Progenitor cell of endocrine pancreas (in vitro differentiated cells): ENCODE measurements around the gene NEK7. TPM values are rescaled to one million over a fixed set of nuclear protein-coding genes. Genes with fewer than 3 reads are reported as not detected.
"Not testable (repeated sequence)": the region's sequence is repeated elsewhere in the genome, so short reads cannot be mapped to it uniquely, and the experiment has no call there.

Experiments used
- DNase-seq: peaks from one replicate; pipeline ENCODE4 v3.0.0; 2021; ENCODE audit warnings: low spot score; ENCODE audit not compliant: unreplicated experiment
- H3K27ac Mint-ChIP-seq: 2 replicates; pipeline ENCODE4 v1.8.0; 2021; ENCODE audit warnings: mild to moderate bottlenecking, moderate library complexity, mixed read lengths
- H3K27me3 Mint-ChIP-seq: 2 replicates; pipeline ENCODE4 v1.8.0; 2021; ENCODE audit warnings: mixed read lengths
- H3K36me3 Mint-ChIP-seq: 2 replicates; pipeline ENCODE4 v1.8.0; 2022; ENCODE audit warnings: mixed read lengths; ENCODE audit not compliant: insufficient read depth
- H3K4me1 Mint-ChIP-seq: 2 replicates; pipeline ENCODE4 v1.8.0; 2021; ENCODE audit warnings: low read depth, mixed read lengths
- H3K4me3 Mint-ChIP-seq: 2 replicates; pipeline ENCODE4 v1.8.0; 2021; ENCODE audit warnings: low read depth, mild to moderate bottlenecking, moderate library complexity, mixed read lengths
- H3K9me3 Mint-ChIP-seq: 2 replicates; pipeline ENCODE4 v1.8.0; 2021; ENCODE audit warnings: low read depth, mixed read lengths
- CTCF ChIP-seq: fragments of 200-600 bp; sonication (generic); IDR thresholded peaks from one replicate; pipeline ENCODE4 v1.5.0; 2021; ENCODE audit warnings: antibody characterized with exemption, mild to moderate bottlenecking; ENCODE audit not compliant: unreplicated experiment
- total RNA-seq: library from RNA; stranded (reverse); gene quantifications from 2 replicates; pipeline ENCODE4 v1.2.1, GENCODE V29; 2021

Gene NEK7
- total RNA-seq, 1 donor from 2014 or later = 25.9 TPM

DNA sequence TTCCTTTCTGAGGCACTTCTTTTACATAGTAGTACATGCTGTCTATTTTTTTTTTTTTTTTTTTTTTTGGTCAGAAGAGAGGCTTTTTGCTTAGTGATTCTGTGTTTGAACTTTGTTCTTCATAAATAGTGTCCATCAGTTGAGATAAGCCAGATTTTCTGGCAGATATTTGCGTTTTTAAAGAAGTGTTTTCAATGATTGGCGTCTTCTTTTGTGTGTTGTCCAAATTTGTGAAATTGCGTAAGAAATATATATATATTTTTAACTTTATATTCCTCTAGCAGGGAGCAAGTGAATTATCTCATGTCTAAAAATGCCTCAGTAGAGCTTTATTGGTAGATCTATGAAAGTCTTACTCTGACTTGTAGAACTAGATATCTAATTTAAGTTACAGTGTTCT is 28.3 kb downstream of the NEK7 start:
- Mint-ChIP-seq H3K4me1 (peaks cover 7% of the 10 kb centered on the region), H3K9me3 (no peaks in the 10 kb centered on the region), H3K4me3 (no peak overlapping the region), H3K27me3 (no peaks in the 10 kb centered on the region), H3K27ac (no peak overlapping the region), H3K36me3 (no peaks in the 10 kb centered on the region)
- no peak for DNase-seq
- TF ChIP-seq CTCF = no peak

DNA sequence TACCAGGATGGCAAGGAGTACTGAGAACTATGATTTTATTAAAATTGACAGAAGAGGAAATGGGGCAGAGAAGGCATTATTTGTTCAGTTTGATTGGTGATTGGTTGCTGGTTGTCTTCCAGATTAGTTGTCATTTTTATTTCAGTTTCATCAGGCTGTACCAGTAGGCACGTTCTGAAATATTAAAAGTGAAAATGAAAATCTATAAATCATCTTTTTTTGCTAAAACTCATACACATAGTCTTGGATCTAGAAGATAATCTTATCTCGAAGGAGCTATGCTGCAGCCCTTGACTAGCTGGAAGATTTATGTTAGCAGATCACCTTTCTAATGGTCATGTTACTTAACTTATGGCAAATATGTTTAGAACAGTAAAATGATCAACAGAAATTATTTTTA is 29.0 kb downstream of the NEK7 start:
- DNase-seq = no peak
- Mint-ChIP-seq H3K9me3 (no peaks in the 10 kb centered on the region), H3K27me3 (no peaks in the 10 kb centered on the region), H3K27ac (no peak overlapping the region), H3K36me3 (no peaks in the 10 kb centered on the region), H3K4me3 (no peak overlapping the region), H3K4me1 (peaks cover 6% of the 10 kb centered on the region)
- no peak for TF ChIP-seq CTCF

GRCh38 chr1:198186916-198187580 is 30.2 kb downstream of the NEK7 start:
- TF ChIP-seq CTCF = no peak
- no peak for DNase-seq
- no peak overlapping the region for H3K4me3 Mint-ChIP-seq
- no peaks in the 10 kb centered on the region for H3K27me3 Mint-ChIP-seq
- no peak overlapping the region for H3K27ac Mint-ChIP-seq
- H3K4me1 Mint-ChIP-seq = peaks cover 9% of the 10 kb centered on the region
- H3K36me3 Mint-ChIP-seq = no peaks in the 10 kb centered on the region
- no peaks in the 10 kb centered on the region for H3K9me3 Mint-ChIP-seq

GRCh38 chr1:198187973-198188588 is 31.3 kb downstream of the NEK7 start:
- no peak overlapping the region for H3K27ac Mint-ChIP-seq
- no peaks in the 10 kb centered on the region for H3K36me3 Mint-ChIP-seq
- H3K4me1 Mint-ChIP-seq = peaks cover 17% of the 10 kb centered on the region
- DNase-seq = no peak
- H3K4me3 Mint-ChIP-seq = no peak overlapping the region
- H3K27me3 Mint-ChIP-seq = no peaks in the 10 kb centered on the region
- H3K9me3 Mint-ChIP-seq = no peaks in the 10 kb centered on the region
- no peak for TF ChIP-seq CTCF

GRCh38 chr1:198191117-198191516 is 34.3 kb downstream of the NEK7 start:
- Mint-ChIP-seq H3K27me3 (no peaks in the 10 kb centered on the region), H3K36me3 (no peaks in the 10 kb centered on the region), H3K4me3 (no peak overlapping the region), H3K9me3 (no peaks in the 10 kb centered on the region), H3K4me1 (peaks cover 17% of the 10 kb centered on the region), H3K27ac (no peak overlapping the region)
- no peak for TF ChIP-seq CTCF
- no peak for DNase-seq

GRCh38 chr1:198193871-198194270 is 37.1 kb downstream of the NEK7 start:
- peaks cover 11% of the 10 kb centered on the region for H3K4me1 Mint-ChIP-seq
- H3K4me3 Mint-ChIP-seq, H3K36me3 Mint-ChIP-seq, H3K27ac Mint-ChIP-seq, H3K9me3 Mint-ChIP-seq, H3K27me3 Mint-ChIP-seq, DNase-seq: not testable (repeated sequence)
